ENCODE measurements around the gene AGPAT4.

AGPAT4 gene

GRCh38 chr6:161265975-161266374 lies 7.9 kb downstream of the AGPAT4 start:
- DNase-seq (ENCODE audit: low spot score): peak; percentile 29
- in situ Hi-C loops (cut with MboI; ENCODE audit: low pct_unique_long_range_greater_than_20kb, low sequenced_read_pairs, unreplicated experiment): no loop called here
- no peak for TF ChIP-seq CTCF (IDR thresholded peaks at IDR 0.05; ENCODE audit: extremely low read depth, insufficient read depth, missing control alignments)

- in situ Hi-C loops (cut with MboI; ENCODE audit: low pct_unique_long_range_greater_than_20kb, low sequenced_read_pairs, unreplicated experiment): no loop called here
- no peak for DNase-seq (ENCODE audit: low spot score)
- no peak for TF ChIP-seq CTCF (IDR thresholded peaks at IDR 0.05; ENCODE audit: extremely low read depth, insufficient read depth, missing control alignments)
These were observed 8.3 kb downstream of the AGPAT4 start for GRCh38 chr6:161265554-161265953.

GRCh38 chr6:161264181-161264580 lies 9.7 kb downstream of the AGPAT4 start:
- DNase-seq (ENCODE audit: low spot score): no peak
- in situ Hi-C loops (cut with MboI; ENCODE audit: low pct_unique_long_range_greater_than_20kb, low sequenced_read_pairs, unreplicated experiment): no loop called here
- no peak for TF ChIP-seq CTCF (IDR thresholded peaks at IDR 0.05; ENCODE audit: extremely low read depth, insufficient read depth, missing control alignments)

- TF ChIP-seq CTCF (IDR thresholded peaks at IDR 0.05; ENCODE audit: extremely low read depth, insufficient read depth, missing control alignments): no peak
- in situ Hi-C loops (cut with MboI; ENCODE audit: low pct_unique_long_range_greater_than_20kb, low sequenced_read_pairs, unreplicated experiment): no loop called here
- no peak for DNase-seq (ENCODE audit: low spot score)
These were observed 12.0 kb downstream of the AGPAT4 start for GRCh38 chr6:161261816-161262215.

DNA sequence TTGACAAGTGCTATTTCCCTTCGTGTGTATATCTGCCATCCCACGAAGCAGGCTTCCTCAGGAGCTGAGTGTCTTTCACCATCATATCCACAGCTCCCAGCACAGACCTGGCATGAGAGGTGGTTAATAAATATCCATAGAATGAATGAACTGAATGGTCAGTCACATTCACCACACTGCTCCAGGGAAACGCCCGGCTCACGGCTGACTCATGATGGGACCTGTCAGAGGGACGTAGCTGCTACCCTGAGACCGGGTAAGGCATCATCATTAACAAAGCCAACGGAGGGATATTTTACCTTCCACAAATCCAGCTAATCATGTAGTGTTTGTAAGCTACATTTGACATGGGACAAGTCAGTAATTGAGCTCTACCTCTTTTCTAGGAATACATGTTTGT lies 12.5 kb downstream of the AGPAT4 start:
- TF ChIP-seq CTCF (IDR thresholded peaks at IDR 0.05; ENCODE audit: extremely low read depth, insufficient read depth, missing control alignments): no peak
- in situ Hi-C loops (cut with MboI; ENCODE audit: low pct_unique_long_range_greater_than_20kb, low sequenced_read_pairs, unreplicated experiment): no loop called here
- DNase-seq (ENCODE audit: low spot score): no peak

GRCh38 chr6:161259302-161259701 lies 14.6 kb downstream of the AGPAT4 start:
- no peak for DNase-seq (ENCODE audit: low spot score)
- in situ Hi-C loops (cut with MboI; ENCODE audit: low pct_unique_long_range_greater_than_20kb, low sequenced_read_pairs, unreplicated experiment): no loop called here
- no peak for TF ChIP-seq CTCF (IDR thresholded peaks at IDR 0.05; ENCODE audit: extremely low read depth, insufficient read depth, missing control alignments)

Measured in GM13977 (cell line).